Heart left ventricle (tissue), 16 donors: ENCODE measurements around the gene ARMH3. TPM values are rescaled to one million over a fixed set of nuclear protein-coding genes. Genes with fewer than 3 reads are reported as not detected.

Experiments used
- ATAC-seq, 4 donors: fragments of 200-7000 bp; cut with Tn5 transposase; one replicate each; pipeline ENCODE4 v1.9.1; 2020 to 2022; ENCODE audit warnings: moderate library complexity in 4 of 4, mild to moderate bottlenecking in 3 of 4, moderate number of reproducible peaks in 1 of 4
- DNase-seq, 5 donors: peaks; one replicate each; pipeline ENCODE4 v3.0.0-alpha.2; 2020
- H3K27ac ChIP-seq, 12 donors: fragments of 200-600 bp; sonication (generic) in 4 of 12; one replicate each; pipeline versions ENCODE4 v1.5.0 to v1.8.0; 2016 to 2022; ENCODE audit warnings: mild to moderate bottlenecking in 2 of 12
- H3K27me3 ChIP-seq, 9 donors: fragments of 200-600 bp; sonication (generic) in 2 of 9; one replicate each; pipeline versions ENCODE4 v1.5.1 to v1.8.0; 2016 to 2022; ENCODE audit warnings: mild to moderate bottlenecking in 3 of 9
- H3K36me3 ChIP-seq, 9 donors: fragments of 200-600 bp; sonication (generic) in 2 of 9; one replicate each; pipeline versions ENCODE4 v1.5.0 to v1.8.0; 2018 to 2022; ENCODE audit warnings: mild to moderate bottlenecking in 2 of 9
- H3K4me1 ChIP-seq, 12 donors: fragments of 200-600 bp; sonication (generic) in 4 of 12; one replicate each; pipeline versions ENCODE4 v1.5.0 to v1.8.0; 2016 to 2022; ENCODE audit warnings: mild to moderate bottlenecking in 3 of 12
- H3K4me3 ChIP-seq, 12 donors: fragments of 200-600 bp; sonication (generic) in 4 of 12; one replicate each; pipeline versions ENCODE4 v1.5.0 to v1.8.0; 2017 to 2022; ENCODE audit warnings: mild to moderate bottlenecking in 9 of 12, moderate library complexity in 4 of 12
- H3K9me3 ChIP-seq, 12 donors: fragments of 200-600 bp; sonication (generic) in 4 of 12; one replicate each; pipeline versions ENCODE4 v1.5.0 to v1.8.0; 2016 to 2022; ENCODE audit warnings: mild to moderate bottlenecking in 1 of 12
- POLR2A ChIP-seq, 2 donors: fragments of 450-650 bp; IDR thresholded peaks; one replicate each; pipeline ENCODE4 v1.6.1; 2017; ENCODE audit warnings: antibody characterized with exemption in 2 of 2, mild to moderate bottlenecking in 2 of 2, moderate library complexity in 2 of 2
- WGBS, 4 donors: extraction: QIAGEN DNeasy Blood & Tissue Kit in 2 of 4; methylation state at CpG; one replicate each; pipeline versions ENCODE4 v1.1.5 to v1.1.7; 2013 to 2018; 5-methylcytosine and 5-hydroxymethylcytosine counted together
- intact Hi-C, 10 donors: fragments of 100-400 bp; cut with DNase I; formaldehyde crosslinking; loops; one replicate each; pipeline versions ENCODE4 v1.11.1 to v1.14.2; 2022
- polyA plus RNA-seq, 2 donors: library from polyadenylated mRNA; stranded (reverse); fragments of 200-250 nt; gene quantifications; one replicate each; pipeline ENCODE4 v1.2.3, GENCODE V29; 2013
- total RNA-seq, 9 donors: library from RNA; depleted of rRNA in 2 of 9; stranded (reverse); fragments of >200 nt in 2 of 9; fragmentation: NEBNext Ultra II Directional in 3 of 9; extraction: Animal tissue kit (Norgen Biotek cat#: 25700) in 3 of 9; gene quantifications; one replicate each; pipeline versions ENCODE4 v1.1.0 to v1.2.4, GENCODE V29; 2016 to 2023
- TF ChIP-seq, protein P1 (sequence below), 12 donors: fragments of 200-600 bp; sonication (generic) in 4 of 12; IDR thresholded peaks; one replicate each; pipeline versions ENCODE4 v1.5.0 to v1.8.0; 2018 to 2022; ENCODE audit warnings: antibody characterized with exemption in 12 of 12, mild to moderate bottlenecking in 5 of 12
- donor health status: ischemic (EF 13 %, LVEDD 7.1; RV severe dilation, severe dysfunction).
- donor health status: healthy with polysubstance abuse.
- donor health status: DM: no; HTN: yes; CAD: no.
- donor health status: DM: no; HTN: no; CAD: no.
- donor health status: ischemic (EF 25% LVEDD 6.9; RV normal size, moderate dysfunction).
- donor health status: ischemic (EF 25% LVEDD 5.7; RV mildly dilated, moderate dysfunction).
- donor health status: healthy.
- donor health status: DM: yes; HTN: yes; CAD: no.
- donor health status: ischemic (EF 35%, LVEDD 5.7; RV mildly dilated, moderate dysfunction).
- donor health status: nonischemic (EF 11% LVEDD 7.7; RV severe dilation, severe dysfunction).
- donor health status: DM: yes; HTN: yes; CAD: no.
- donor health status: PGD.
- donor health status: ischemic (EF 29% LVEDD 5.4; RV normal size, mild dysfunction).
- donor health status: nonischemic (EF 23%, LVEDD 6.1; RV moderate dilation, normal function).

Gene ARMH3
- total and polyA plus RNA-seq, 11 donors: 28.5 to 84.2 (median 43.9) TPM

DNA sequence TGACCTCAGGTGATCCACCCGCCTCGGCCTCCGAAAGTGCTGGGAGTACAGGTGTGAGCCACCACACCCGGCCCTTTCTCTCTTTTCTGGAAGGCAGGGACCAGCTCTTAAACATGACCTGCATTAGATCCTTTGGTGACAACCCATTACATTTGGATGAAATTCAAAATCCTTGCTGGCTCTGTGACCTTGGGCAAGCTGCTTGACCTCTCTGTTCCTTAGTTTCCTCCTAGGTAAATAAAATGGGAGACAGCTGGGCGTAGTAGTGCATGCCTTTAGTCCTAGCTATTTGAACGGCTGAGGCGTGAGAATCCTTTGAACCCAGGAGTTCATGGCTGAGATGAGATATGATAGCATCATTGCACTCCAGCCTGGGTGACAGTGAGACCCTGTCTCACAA, 40.5 kb upstream of the ARMH3 start:
- Histone ChIP-seq H3K27ac (no peak overlapping the region), H3K36me3 (peaks cover 0 to 14% (median 0%) of the 10 kb centered on the region in 9 donors), H3K27me3 (no peaks in the 10 kb centered on the region), H3K4me3 (no peak overlapping the region), H3K4me1 (no peaks in the 10 kb centered on the region), H3K9me3 (no peaks in the 10 kb centered on the region)
- ATAC-seq (no peak), DNase-seq (no peak)
- TF ChIP-seq, protein P1, sequence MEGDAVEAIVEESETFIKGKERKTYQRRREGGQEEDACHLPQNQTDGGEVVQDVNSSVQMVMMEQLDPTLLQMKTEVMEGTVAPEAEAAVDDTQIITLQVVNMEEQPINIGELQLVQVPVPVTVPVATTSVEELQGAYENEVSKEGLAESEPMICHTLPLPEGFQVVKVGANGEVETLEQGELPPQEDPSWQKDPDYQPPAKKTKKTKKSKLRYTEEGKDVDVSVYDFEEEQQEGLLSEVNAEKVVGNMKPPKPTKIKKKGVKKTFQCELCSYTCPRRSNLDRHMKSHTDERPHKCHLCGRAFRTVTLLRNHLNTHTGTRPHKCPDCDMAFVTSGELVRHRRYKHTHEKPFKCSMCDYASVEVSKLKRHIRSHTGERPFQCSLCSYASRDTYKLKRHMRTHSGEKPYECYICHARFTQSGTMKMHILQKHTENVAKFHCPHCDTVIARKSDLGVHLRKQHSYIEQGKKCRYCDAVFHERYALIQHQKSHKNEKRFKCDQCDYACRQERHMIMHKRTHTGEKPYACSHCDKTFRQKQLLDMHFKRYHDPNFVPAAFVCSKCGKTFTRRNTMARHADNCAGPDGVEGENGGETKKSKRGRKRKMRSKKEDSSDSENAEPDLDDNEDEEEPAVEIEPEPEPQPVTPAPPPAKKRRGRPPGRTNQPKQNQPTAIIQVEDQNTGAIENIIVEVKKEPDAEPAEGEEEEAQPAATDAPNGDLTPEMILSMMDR (IDR thresholded peaks at IDR 0.05): no peak
- no peak for TF ChIP-seq POLR2A (IDR thresholded peaks at IDR 0.05)
- 95 to 99% (median 96%) methylated on average over 7 of the region's 7 CpGs for WGBS, 4 donors
- intact Hi-C loops: no loop called here

DNA sequence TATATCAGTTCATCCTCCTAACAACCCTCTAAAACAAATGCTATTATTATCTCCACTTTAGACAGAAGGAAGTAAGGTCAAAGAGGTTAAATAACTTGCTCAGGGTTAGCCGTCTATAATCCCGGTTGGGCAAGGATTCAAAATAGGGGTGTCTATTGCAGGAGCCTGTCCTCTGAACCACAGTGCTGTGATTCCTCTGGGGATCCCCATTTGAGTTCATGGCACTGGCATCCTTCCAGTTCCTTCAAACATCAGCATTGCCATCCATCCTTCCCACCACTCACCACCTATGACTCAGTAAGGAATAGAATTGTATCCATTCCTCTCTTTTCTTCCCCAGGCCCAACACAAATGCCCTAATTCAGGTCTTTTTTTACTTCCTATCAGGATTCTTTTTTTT, 34.8 kb upstream of the ARMH3 start:
- ATAC-seq (no peak), DNase-seq (no peak)
- WGBS, 4 donors: 19 to 39% (median 24%) methylated on average over 2 of the region's 2 CpGs
- no peak overlapping the region for H3K4me3 ChIP-seq
- no peaks in the 10 kb centered on the region for H3K27me3 ChIP-seq
- no peaks in the 10 kb centered on the region for H3K36me3 ChIP-seq
- TF ChIP-seq POLR2A (IDR thresholded peaks at IDR 0.05): no peak
- TF ChIP-seq, protein P1 (IDR thresholded peaks at IDR 0.05): no peak
- no peak overlapping the region for H3K27ac ChIP-seq
- H3K4me1 ChIP-seq: peaks cover 0 to 8% (median 0%) of the 10 kb centered on the region in 12 donors
- no peaks in the 10 kb centered on the region for H3K9me3 ChIP-seq
- intact Hi-C loops: no loop called here

DNA sequence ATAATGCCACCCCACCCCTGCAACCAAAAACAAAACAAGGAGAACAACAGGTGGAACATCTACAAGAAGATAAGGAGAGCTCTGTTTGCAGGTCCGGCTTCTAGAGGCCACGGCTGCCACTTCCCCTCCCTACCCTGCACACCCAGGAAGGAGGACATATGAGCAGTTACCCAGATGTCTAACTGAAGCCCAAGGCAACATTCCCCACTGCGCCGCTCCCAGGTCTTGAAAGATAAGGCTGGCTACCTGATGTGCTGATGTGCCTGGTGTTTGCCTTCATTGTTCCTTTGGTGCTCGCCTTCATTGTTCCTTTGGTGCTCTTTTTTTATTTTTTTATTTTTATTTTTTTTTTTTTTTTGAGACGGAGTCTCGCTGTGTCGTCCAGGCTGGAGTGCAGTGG, 30.2 kb upstream of the ARMH3 start:
- Histone ChIP-seq H3K9me3 (no peaks in the 10 kb centered on the region), H3K27me3 (no peaks in the 10 kb centered on the region), H3K36me3 (no peaks in the 10 kb centered on the region), H3K4me3 (no peak overlapping the region), H3K4me1 (peaks cover 0 to 8% (median 0%) of the 10 kb centered on the region in 12 donors), H3K27ac (no peak overlapping the region)
- 94 to 96% (median 95%) methylated on average over 8 of the region's 8 CpGs for WGBS, 4 donors
- no peak for TF ChIP-seq POLR2A (IDR thresholded peaks at IDR 0.05)
- TF ChIP-seq, protein P1 (IDR thresholded peaks at IDR 0.05): no peak
- ATAC-seq (no peak), DNase-seq (no peak)
- intact Hi-C loops: no loop called here

DNA sequence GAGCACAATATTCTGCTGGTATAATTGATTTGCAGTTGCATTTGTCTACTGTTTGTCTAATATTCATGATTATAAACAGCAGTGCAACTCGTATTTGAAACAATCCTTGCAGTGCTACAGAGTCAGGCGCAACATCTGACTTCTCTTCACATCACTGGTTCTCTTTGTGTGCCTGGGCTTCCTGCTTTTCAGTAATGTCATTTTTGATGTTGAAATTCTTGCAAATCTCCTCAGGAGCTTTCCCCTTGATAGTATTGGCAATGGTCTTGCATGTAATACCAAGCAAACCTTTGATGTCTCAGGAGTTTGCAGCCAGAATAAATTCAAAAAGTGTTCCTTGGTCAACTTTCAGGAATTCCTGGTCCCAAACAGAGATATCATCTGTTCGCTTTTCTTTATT, 29.4 kb upstream of the ARMH3 start:
- Histone ChIP-seq H3K27ac (no peak overlapping the region), H3K4me3 (no peak overlapping the region), H3K27me3 (no peaks in the 10 kb centered on the region), H3K36me3 (no peaks in the 10 kb centered on the region), H3K4me1 (peaks cover 0 to 4% (median 0%) of the 10 kb centered on the region in 12 donors), H3K9me3 (no peaks in the 10 kb centered on the region)
- 94 to 95% (median 94%) methylated on average over 3 of the region's 3 CpGs for WGBS, 4 donors
- TF ChIP-seq POLR2A (IDR thresholded peaks at IDR 0.05): no peak
- TF ChIP-seq, protein P1 (IDR thresholded peaks at IDR 0.05): no peak
- no peak for DNase-seq
- intact Hi-C loops: no loop called here
- ATAC-seq: no peak
